CD1c-positive myeloid dendritic cell (primary cell): ENCODE data around the gene TMED4.
"Not testable (repeated sequence)": the region's sequence is repeated elsewhere in the genome, so short reads cannot be mapped to it uniquely, and the experiment has no call there.

ENCODE experiments used
- DNase-seq: peaks from one replicate; pipeline ENCODE4 v3.0.0-alpha.2; 2016; ENCODE audit errors: extremely low spot score

The TMED4 gene

GRCh38 chr7:44607141-44608068 lies 25.4 kb upstream of the TMED4 start:
- DNase-seq = no peak

DNA sequence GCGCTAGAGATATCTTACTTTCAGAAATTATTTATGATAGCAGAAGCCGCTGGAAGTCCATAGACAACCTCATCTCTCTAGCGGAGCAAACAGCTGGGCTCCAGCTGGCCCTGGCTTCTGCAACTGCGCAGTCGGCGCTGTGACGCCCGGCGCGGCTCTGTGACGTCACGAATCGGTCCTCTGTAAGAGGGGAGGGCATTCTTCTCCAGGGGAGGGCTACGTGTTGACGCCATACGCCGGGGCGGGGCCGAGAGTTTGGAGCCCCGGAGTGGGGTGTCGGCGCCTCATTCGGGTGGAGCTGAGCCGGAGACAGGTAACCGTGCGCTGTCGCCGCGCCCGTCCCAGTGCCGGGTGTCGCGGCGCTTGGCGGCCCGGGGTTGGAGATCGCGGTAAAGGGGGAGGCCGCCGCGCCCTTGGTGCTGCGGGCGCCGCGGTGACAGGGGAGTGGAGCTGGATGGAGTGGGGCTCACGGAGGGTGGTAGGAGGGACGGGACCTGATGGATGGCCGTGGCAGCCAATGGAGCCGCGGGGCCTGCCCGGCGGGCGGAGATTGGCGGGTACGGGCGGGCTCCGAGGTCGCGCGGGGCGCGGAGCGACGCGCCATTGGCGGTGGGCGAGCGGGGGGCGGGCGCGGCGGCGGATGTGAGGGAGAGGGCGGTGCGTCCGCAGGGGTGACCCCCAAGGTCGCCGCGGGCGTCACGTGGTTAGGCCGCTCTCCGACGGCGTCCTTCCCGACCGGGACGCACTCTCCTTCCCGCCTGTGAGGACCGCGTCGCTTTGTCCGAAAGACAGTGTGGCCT lies 24.5 kb upstream of the TMED4 start, which contains the start of gene OGDH:
TSS of gene OGDH (plus strand) at position 287 of the 800 bp plus-strand sequence. CDS start 17,717 bp downstream, outside the sequence.
- DNase-seq = peak; percentile 99

DNA sequence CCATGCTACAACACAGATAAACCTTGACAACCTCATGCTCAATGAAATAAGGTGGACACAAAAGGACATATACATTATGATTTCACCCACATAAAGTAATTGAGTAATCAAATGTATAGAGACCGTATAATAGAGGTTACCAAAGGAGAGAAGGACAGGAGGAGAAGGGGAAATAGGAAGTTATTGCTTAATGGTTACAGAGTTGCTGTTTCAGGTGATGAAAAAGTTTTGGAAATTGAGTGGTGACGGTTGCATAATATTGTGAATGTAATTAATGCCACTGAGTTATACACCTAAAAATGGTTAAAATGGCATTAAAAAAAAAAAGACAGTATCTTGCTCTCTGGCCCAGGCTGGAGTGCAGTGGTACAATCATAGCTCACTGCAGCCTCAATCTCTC lies 22.9 kb upstream of the TMED4 start:
- no peak for DNase-seq

DNA sequence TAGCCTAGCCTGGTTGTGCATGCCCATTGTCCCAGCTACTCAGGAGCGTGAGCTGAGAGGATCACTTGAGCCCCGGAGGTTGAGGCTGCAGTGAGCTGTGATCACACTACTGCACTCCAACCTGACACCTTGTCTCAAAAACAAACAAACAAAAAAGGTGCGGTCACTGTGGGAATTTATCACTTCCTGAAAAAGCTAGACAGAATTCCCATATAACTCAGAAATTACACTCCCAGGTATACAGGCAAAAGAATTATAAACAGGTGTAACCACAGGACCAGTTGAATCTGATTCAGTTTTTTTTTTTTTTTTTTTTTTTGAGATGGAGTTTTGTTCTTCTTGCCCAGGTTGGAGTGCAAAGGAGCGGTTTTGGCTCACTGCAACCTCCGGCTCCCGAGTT lies 21.2 kb upstream of the TMED4 start:
- DNase-seq = no peak

- DNase-seq = no peak
Measured at GRCh38 chr7:44602576-44602910, 20.5 kb upstream of the TMED4 start.

GRCh38 chr7:44599222-44599621 lies 17.2 kb upstream of the TMED4 start:
- DNase-seq = no peak

DNA sequence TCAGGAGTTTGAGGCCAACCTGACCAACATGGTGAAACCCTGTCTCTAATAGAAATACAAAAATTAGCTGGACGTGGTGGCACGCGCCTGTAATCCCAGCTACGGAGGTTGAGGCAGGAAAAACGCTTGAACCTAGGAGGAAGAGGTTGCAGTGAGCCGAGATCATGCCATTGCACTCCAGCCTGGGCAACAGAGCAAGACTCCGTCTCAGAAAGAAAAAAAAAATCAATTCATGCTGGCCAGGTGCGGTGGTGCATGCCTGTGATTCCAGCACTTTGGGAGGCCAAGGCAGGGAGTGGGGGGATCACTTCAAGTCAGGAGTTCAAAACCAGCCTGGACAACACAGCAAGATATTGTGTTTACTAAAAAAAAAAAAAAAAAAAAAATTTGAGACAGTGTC lies 15.2 kb upstream of the TMED4 start:
- DNase-seq = not testable (repeated sequence)

GRCh38 chr7:44595934-44596635 lies 14.1 kb upstream of the TMED4 start:
- DNase-seq = no peak

GRCh38 chr7:44590910-44591309 lies 8.9 kb upstream of the TMED4 start:
- DNase-seq = no peak

DNA sequence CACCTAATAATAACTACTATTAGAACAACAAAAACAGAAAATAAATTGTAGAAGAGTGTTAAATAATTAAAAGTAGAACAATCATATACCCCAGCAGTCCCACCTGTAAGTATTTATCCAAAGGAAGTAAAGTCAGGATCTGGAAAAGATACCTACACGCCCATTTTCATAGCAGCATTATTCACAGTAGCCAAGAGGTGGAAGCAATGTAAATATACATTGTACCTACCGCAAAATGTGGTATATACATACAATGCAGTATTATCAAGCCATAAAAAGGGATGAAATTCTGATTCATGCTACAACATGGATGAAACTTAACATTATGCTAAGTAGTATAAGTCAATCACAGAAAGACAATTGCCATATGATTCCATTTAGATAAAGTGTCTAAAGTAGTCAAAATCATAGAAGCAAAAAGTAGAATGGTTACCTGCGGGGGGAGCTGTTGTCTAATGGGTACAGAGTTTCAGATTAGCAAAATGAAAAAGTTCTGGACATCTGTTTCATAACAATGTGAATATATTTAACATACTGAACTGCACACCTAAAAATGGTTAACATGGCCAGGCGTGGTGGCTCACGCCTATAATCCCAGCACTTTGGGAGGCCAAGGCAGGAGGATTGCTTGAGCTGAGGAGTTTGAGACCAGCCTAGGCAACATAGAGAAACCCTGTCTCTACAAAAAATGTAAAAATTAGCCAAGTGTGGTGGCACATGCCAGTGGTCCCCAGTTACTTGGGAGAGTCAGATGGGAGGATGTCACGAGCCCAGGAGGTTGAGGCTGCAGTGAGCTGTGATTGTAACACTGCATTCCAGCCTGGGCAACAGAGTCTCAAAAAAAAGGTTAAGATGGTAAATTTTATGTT lies 6.0 kb upstream of the TMED4 start:
- DNase-seq = peak; percentile 72

DNA sequence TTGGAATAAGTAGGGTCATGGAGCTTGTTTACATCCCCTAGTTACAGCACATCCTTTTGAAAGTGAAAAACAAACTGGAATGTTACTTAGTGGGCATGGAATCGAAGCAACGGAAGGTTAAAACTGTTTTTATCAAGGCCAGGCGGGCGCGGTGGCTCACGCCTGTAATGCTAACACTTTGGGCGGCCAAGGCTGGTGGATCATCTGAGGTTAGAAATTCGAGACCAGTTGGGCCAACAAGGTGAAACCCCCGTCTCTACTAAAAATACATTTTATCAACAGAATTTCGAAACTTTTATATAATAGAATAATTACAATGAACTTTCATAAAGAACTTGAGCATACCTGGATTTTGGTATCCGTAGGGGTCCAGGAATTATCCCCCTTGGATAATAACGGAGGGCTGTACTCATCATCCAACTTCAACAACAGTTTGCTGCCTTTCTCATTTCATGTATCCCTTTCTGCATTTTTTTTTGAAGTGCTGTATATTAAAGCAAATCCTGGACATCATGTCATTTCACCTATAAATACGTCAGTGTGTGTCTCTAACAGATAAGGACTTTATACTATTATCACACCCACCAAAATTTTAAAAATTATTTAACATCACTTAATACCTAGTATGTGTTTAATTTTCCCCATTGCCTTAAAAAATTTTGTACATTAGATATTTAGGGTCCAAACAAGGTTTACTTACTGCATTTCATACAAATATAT lies 1.3 kb upstream of the TMED4 start:
- DNase-seq = no peak

GRCh38 chr7:44580945-44581878 lies 819 bp downstream of the TMED4 start:
- peak; percentile 18 for DNase-seq

- DNase-seq = no peak
Measured at GRCh38 chr7:44576228-44576627, 5.8 kb downstream of the TMED4 start.

GRCh38 chr7:44575054-44575453 lies 7.0 kb downstream of the TMED4 start:
- DNase-seq = no peak

DNA sequence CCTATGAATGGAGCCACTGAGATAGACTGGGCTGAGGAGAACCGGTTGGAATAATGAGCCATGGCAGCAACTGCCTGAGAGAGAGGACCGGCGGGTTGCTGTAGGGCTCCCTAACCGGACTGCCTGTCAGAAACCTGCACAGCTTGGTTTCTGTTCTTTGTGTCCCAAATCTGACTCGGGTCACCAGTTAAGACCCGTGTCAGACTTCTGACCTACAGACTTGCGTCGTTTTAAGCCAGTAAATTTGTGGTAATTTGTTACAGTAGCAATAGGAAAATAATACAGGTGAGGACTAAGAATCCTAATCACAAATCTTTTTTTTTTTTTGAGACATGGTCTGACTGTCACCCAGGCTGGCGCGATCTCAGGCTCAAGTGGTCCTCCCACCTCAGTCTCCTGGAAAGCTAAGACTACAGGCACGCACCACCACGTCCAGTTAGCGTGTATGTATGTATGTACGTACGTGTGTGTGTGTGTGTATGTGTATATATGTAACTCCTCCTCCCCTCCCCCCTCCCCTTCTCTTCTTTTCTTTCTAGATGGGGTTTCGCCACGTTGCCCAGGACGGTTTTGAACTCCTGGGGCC lies 7.7 kb downstream of the TMED4 start:
- DNase-seq = no peak

GRCh38 chr7:44573464-44574286 lies 8.4 kb downstream of the TMED4 start, which contains the start of gene DDX56:
Gene DDX56 (minus strand): TSS chr7:44573908. CDS start chr7:44573895, 13 bp downstream.
- peak; percentile 98 for DNase-seq

DNA sequence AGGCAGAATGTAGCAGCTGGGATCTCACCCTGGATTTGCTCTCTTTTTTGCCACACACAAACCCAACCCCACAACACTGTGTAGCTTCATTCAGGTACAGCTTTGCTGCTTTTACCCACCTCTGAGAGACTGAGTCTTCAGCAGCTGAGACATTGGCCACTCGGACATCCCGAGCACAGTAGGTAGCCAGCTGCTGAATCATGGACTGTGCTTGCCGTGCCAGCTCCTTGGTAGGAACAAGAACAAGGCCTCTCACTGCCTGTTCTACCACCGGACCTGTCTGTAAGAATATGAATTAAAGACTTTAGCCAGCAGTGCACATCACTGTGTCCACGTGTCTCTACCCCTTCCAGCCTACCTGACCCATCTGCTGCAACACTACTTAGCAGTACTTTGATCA lies 9.3 kb downstream of the TMED4 start:
- no peak for DNase-seq

- DNase-seq = no peak
Measured at GRCh38 chr7:44569959-44570358, 12.1 kb downstream of the TMED4 start.
